ENCODE results near the gene FBXL13.

DNA sequence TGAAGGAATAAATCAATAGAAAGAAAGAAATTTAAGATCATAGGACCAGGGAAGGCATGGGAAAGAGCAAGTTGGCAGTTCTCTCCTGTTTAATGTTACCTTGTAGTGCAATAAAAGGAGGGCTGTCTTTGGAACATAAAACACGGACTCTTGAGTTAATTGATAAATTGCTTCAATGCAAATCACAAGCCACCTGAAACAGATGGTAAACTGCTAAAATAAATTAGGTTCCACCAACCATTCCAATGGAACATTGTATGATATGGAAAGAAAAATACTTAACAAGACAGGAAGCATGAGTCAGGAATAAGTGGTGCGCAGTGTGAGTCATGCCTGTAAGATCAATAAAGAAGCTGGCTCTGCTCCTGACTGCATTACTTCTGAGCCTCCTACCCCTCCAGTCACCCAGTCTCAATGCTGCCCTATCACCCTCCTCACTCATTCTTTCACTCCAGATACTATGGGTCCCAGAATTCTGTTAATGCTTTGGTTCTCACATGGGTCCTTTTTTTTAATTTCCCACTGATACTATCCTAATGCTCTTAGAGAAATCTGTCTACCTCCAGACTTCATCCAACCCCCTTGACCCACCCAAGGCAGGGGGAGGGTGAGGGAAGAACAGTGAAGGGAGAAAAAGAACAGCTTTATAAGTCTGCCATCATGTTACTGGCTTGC is 82.9 kb downstream of the FBXL13 start:
- TF ChIP-seq CTCF (IDR thresholded peaks at IDR 0.05) (no peak), POLR2A (IDR thresholded peaks at IDR 0.05; ENCODE audit: low read depth) (no peak)
